Cerebellar cortex (tissue), 1 donor: ENCODE measurements around the gene CYB5RL.
"Not testable (repeated sequence)": the region's sequence is repeated elsewhere in the genome, so short reads cannot be mapped to it uniquely, and the experiment has no call there.

Source experiments
- DNase-seq: peaks from one replicate; pipeline ENCODE4 v3.0.0-alpha.2; 2015; ENCODE audit warnings: low spot score

The CYB5RL gene, protein sequence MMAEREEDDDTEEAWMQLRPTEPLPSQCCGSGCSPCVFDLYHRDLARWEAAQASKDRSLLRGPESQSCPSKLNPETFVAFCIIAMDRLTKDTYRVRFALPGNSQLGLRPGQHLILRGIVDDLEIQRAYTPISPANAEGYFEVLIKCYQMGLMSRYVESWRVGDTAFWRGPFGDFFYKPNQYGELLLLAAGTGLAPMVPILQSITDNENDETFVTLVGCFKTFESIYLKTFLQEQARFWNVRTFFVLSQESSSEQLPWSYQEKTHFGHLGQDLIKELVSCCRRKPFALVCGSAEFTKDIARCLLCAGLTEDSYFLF

GRCh38 chr1:54199765-54200518, at the start of gene CYB5RL, which contains the start of gene MRPL37:
TSS of gene CYB5RL (minus strand) at chr1:54200030. CDS start at chr1:54195616, 4,414 bp downstream.
TSS of gene MRPL37 (plus strand) at chr1:54200167. CDS start at chr1:54200244, 77 bp downstream.
- DNase-seq = peak; percentile 99

DNA sequence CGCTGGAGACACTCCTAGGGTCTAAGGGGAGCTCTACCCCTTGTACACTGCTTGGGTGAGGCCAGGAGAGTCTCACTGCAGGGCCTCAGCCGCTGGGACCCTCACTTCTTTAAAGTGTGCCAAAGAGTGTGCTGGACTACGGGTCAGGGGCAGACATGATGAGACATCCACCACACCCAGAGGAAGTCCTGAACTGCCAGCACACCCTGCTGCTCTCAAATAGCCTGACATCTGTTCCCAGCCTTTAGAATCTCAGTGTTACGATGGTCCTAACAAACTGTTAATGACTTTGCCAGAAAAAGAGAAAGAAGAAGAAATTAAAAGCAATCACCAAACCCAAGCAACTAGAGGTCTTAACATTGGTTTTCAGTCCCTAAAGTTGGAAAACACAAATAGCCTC, 49.1 kb upstream of the CYB5RL start:
- peak; percentile 50 for DNase-seq

- DNase-seq = no peak
Measured at GRCh38 chr1:54247863-54248515, 48.2 kb upstream of the CYB5RL start.

GRCh38 chr1:54246116-54246721, 46.4 kb upstream of the CYB5RL start:
- DNase-seq = no peak

DNA sequence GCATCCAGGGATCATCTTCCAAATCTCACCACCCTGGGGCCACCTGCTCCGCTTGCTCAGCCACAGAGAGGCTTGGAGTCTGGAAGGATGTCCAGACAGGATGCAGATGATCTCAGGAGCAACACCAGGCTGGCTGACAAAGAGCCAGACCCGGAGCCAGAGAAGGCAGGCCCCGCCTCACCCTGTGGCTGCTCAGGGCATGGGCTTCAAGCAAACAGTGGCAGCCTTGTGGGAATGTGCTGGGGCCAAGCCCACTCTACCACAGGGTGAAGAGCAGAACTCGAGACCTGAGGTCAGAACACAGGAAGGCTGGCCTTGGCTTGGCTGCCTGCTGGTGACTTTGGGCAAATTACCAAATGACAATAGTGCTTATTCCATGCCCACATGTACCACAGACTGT, 45.7 kb upstream of the CYB5RL start:
- DNase-seq = peak; percentile 71

DNA sequence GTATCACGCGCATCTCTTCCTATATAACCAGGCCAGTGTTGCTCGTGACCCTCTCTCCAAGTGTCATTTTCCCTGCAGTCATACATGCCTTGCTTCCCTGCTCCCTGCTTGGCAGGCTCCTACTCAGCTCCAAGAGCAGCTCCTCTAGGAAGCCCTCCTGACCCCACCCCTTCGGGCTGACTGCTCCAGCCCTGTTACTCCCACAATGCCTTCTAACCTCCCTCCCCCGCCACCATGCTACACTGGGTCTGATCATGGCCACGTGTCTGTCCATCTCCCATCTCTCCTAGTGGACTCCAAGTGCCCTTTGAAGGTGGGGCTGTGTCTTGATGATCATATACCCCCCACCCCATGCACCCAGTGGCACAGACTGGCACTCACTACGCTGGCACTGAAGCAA, 44.8 kb upstream of the CYB5RL start:
- no peak for DNase-seq

- DNase-seq = no peak
Measured at GRCh38 chr1:54243022-54243421, 43.2 kb upstream of the CYB5RL start.

DNA sequence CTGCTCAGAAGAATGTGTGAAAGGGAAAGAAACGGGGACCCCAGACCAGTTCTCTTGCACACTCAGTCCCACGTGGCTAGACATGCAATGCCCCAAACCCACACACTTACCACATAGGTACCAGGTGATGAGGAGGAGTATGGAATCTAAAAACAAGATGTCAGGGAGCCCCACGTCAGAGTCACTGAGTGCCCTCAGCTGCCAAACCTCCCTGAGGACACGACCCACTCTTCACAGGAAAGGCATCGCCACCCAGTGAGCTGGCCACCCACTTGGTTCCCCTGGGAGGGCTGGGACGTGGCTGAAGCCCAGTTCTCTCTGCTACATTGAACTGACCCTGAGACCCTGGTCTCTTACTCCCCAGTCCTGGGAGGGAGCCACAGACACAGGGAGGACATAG, 41.5 kb upstream of the CYB5RL start:
- DNase-seq = no peak

DNA sequence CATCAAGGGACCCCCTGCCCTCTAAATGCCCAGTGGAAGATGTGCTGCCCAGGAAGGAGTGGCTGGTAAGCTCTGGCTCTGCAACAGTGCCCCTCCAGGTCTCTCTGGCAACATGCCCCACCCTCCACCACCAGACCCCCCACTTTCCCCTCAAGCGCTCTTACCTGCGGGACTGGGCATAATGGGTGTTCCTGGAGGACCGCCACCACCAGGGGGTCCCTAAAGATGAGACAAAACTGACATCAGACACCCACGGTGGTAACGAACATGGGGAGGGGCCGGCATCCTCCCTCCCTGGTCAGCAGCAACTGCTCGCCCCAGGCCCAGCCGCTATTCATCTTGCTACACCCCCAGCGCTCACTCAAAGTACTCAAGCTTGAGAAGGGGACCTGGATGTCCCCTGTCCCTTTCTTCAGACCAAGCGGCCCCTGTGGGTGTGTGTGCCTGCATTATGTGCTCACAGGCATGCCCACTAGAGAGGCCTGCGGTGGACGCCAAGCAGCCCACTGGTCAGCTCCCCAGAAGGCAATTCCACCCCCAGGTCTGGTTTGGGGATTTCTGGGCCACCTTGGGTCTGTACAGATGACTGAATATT, 41.0 kb upstream of the CYB5RL start:
- DNase-seq = no peak

GRCh38 chr1:54239631-54240031, 39.8 kb upstream of the CYB5RL start:
- peak; percentile 47 for DNase-seq

GRCh38 chr1:54239035-54239383, 39.2 kb upstream of the CYB5RL start:
- DNase-seq = no peak

- no peak for DNase-seq
Measured at GRCh38 chr1:54238353-54239034, 38.7 kb upstream of the CYB5RL start.

- DNase-seq = no peak
Measured at GRCh38 chr1:54237586-54237985, 37.8 kb upstream of the CYB5RL start.

- DNase-seq = no peak
Measured at GRCh38 chr1:54234284-54234683, 34.5 kb upstream of the CYB5RL start.

GRCh38 chr1:54233196-54233595, 33.4 kb upstream of the CYB5RL start:
- not testable (repeated sequence) for DNase-seq

DNA sequence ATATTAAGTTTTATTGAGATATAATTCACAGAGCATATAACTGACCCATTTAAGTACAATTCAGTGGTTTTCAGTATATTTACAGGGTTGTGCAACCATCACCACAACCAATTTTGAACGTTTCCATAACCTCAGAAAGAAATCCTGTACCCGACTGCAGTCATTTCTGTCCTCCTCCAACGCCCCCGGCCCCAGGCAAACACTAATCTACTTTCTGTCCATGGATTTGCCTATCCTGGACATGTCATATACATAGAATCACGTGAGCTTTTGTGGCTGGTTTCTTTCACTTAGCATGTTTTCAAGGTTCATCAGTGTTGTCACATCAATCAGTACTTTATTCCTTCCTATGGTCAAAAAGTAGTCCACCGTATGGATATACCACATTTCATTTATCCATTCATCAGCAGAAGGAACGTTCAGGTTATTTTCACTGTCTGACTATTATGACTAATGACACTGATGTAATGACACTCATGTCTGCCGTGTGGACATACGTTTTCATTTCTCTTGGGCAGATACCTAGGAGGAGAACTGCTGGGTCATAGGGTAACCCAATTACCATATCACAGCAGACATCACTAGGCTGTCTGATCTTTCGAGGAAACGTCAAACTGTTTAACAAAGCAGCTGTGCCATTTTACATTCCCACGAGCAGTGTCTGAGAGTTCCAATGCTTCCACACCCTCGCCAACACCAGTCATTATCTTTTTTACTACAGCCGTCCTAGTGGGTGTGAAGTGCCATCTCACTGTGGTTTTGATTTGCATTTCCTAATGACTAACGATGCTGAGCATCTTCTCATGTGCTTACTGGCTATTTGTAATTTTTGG, 30.9 kb upstream of the CYB5RL start:
- no peak for DNase-seq

GRCh38 chr1:54229281-54229891, 29.6 kb upstream of the CYB5RL start:
- no peak for DNase-seq

- no peak for DNase-seq
Measured at GRCh38 chr1:54228638-54229079, 28.8 kb upstream of the CYB5RL start.

DNA sequence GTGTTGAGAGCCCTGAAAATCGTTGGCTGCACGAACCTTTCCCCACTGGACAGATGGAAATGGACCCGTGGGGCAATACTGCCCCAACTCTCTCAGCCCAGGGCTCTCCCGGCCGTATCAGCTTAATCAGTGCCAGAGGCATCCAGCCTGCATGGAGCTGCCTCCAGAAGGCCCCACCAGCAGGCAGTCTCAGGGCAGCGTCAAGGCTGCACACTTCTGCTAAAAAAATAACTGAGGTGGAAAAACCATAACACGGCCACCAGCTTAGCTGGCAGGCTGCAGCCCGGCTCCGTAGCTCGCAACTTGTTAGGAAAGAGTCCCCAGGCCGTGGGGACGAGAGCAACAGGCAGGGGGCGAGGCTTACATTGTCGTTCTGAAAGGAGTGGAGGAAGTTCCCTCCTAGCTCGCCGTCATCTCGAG, 28.1 kb upstream of the CYB5RL start:
- DNase-seq = peak; percentile 82

GRCh38 chr1:54227091-54227602, 27.3 kb upstream of the CYB5RL start:
- no peak for DNase-seq
